Measurements from ENCODE around the gene PRKCH. TPM values are rescaled to one million over a fixed set of nuclear protein-coding genes. Genes with fewer than 3 reads are reported as not detected.

The PRKCH gene
- total and polyA plus RNA-seq, 8 donors: 35.2 to 48.8 (median 43.1) TPM

DNA sequence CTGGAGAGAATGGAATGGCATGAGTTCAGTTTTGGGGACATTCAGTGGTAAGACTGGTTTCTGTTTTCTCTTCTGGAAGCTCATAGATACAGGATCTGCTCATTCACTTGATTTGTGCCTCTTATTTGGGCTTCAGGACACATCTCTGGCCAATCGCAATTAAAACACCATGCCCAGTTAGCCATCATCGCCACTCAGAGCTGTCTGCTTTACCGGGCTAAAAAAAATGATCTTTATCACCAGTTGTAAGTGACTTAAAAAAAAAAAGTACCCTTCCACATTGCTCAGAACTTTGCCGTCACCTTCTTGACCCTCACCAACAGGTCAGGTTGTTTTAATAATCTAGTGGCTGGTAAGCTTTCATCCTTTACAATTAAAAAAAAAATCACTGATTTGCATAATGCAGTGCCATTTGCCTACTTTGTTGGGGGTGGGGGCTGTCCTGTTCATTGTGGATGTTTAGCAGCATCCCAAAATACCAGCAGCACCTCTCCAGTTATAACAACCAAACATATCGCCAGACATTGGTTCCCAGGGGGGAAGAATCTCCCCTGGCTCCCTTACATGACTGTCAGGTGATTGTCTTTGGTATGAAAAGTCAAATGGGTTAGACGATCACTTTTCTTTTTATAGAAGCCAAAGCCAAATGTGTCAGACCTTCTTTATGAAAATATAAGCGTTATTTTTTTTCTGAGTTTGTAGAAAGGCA is 150.1 kb downstream of the PRKCH start:
- Histone ChIP-seq H3K36me3 (no peaks in the 10 kb centered on the region), H3K4me3 (peak overlapping the region in 1 of 2 donors; percentile 17), H3K27me3 (no peaks in the 10 kb centered on the region), H3K9me3 (no peaks in the 10 kb centered on the region), H3K4me1 (peaks cover 12 to 98% of the 10 kb centered on the region in 2 donors), H3K27ac (peak overlapping the region; percentile 80 to 98)
- intact Hi-C loops (cut with DNase I): loop anchor here in 1 of 2 donors (10.0 kb wide), 2 partner anchors 93 to 223 kb away; partner anchors contain the start of gene HIF1A
- DNase-seq: no peak
- ATAC-seq: no peak
- TF ChIP-seq, protein P1, sequence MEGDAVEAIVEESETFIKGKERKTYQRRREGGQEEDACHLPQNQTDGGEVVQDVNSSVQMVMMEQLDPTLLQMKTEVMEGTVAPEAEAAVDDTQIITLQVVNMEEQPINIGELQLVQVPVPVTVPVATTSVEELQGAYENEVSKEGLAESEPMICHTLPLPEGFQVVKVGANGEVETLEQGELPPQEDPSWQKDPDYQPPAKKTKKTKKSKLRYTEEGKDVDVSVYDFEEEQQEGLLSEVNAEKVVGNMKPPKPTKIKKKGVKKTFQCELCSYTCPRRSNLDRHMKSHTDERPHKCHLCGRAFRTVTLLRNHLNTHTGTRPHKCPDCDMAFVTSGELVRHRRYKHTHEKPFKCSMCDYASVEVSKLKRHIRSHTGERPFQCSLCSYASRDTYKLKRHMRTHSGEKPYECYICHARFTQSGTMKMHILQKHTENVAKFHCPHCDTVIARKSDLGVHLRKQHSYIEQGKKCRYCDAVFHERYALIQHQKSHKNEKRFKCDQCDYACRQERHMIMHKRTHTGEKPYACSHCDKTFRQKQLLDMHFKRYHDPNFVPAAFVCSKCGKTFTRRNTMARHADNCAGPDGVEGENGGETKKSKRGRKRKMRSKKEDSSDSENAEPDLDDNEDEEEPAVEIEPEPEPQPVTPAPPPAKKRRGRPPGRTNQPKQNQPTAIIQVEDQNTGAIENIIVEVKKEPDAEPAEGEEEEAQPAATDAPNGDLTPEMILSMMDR (IDR thresholded peaks at IDR 0.05): no peak

- ATAC-seq: peak; percentile 13
- peak overlapping the region in 1 of 2 donors; percentile 17 for H3K4me3 ChIP-seq
These were observed 150.8 kb downstream of the PRKCH start for GRCh38 chr14:61472011-61472672.

GRCh38 chr14:61472801-61473376 is 151.5 kb downstream of the PRKCH start:
- DNase-seq: no peak
- peak overlapping the region; percentile 80 to 98 for H3K27ac ChIP-seq
- peaks cover 19 to 98% of the 10 kb centered on the region in 2 donors for H3K4me1 ChIP-seq
- no peaks in the 10 kb centered on the region for H3K36me3 ChIP-seq
- H3K27me3 ChIP-seq: no peaks in the 10 kb centered on the region
- H3K4me3 ChIP-seq: no peak overlapping the region
- ATAC-seq: no peak
- intact Hi-C loops (cut with DNase I): loop anchor here in 1 of 2 donors (10.0 kb wide), 2 partner anchors 92 to 222 kb away; partner anchors contain the start of gene HIF1A
- TF ChIP-seq, protein P1 (IDR thresholded peaks at IDR 0.05): no peak
- H3K9me3 ChIP-seq: no peaks in the 10 kb centered on the region

More at GRCh38 chr14:61472011-61472672, 150.8 kb downstream of the PRKCH start:
- TF ChIP-seq, protein P1 (IDR thresholded peaks at IDR 0.05): no peak
- Histone ChIP-seq H3K27me3 (no peaks in the 10 kb centered on the region), H3K4me1 (peaks cover 19 to 98% of the 10 kb centered on the region in 2 donors), H3K9me3 (no peaks in the 10 kb centered on the region), H3K36me3 (no peaks in the 10 kb centered on the region), H3K27ac (peak overlapping the region; percentile 80 to 98)
- DNase-seq: no peak
- intact Hi-C loops (cut with DNase I): loop anchor here in 1 of 2 donors (10.0 kb wide), 2 partner anchors 93 to 223 kb away; partner anchors contain the start of gene HIF1A

DNA sequence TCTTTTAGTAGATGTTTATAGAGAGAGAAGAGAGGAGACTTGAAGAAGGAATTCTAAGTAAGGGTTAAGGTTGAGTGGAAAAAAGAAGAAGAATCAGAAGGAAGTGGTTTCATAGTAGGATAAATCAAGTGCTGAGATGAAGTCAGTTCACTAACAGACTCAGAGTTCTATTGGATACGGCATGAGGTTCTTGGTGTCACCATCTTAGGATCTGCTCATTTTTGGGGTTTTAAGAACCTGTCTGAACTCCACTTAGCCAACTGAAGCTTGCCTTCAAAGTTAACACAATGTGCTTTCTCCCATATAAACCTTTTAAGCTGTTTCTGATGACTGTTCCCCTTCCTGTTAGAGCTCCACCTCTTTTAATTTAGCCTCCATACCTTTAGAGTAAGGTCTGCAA is 152.6 kb downstream of the PRKCH start:
- Histone ChIP-seq H3K27ac (peak overlapping the region; percentile 40 to 98), H3K27me3 (no peaks in the 10 kb centered on the region), H3K36me3 (no peaks in the 10 kb centered on the region), H3K4me3 (no peak overlapping the region), H3K9me3 (no peaks in the 10 kb centered on the region), H3K4me1 (peaks cover 25 to 100% of the 10 kb centered on the region in 2 donors)
- TF ChIP-seq, protein P1 (IDR thresholded peaks at IDR 0.05): no peak
- ATAC-seq (no peak), DNase-seq (no peak)
- intact Hi-C loops (cut with DNase I): loop anchor here in 1 of 2 donors (10.0 kb wide), 2 partner anchors 91 to 221 kb away; partner anchors contain the start of gene HIF1A
